HTR-8/SVneo (cell line): ENCODE data around the gene TPBGL.
"Not testable (repeated sequence)": the region's sequence is repeated elsewhere in the genome, so short reads cannot be mapped to it uniquely, and the experiment has no call there.

Experiments used
- DNase-seq: peaks from one replicate; pipeline ENCODE4 v3.0.0; 2011; ENCODE audit warnings: low spot score, mixed read lengths; ENCODE audit not compliant: insufficient read length
- FAIRE-seq: peaks from 2 replicates; lab custom pipeline; 2011; peaks lifted over from hg19 to GRCh38; lab: Jason Lieb, UNC

Gene TPBGL

GRCh38 chr11:75269367-75269660 lies 28.7 kb downstream of the TPBGL start:
- no peak for FAIRE-seq
- DNase-seq = no peak

DNA sequence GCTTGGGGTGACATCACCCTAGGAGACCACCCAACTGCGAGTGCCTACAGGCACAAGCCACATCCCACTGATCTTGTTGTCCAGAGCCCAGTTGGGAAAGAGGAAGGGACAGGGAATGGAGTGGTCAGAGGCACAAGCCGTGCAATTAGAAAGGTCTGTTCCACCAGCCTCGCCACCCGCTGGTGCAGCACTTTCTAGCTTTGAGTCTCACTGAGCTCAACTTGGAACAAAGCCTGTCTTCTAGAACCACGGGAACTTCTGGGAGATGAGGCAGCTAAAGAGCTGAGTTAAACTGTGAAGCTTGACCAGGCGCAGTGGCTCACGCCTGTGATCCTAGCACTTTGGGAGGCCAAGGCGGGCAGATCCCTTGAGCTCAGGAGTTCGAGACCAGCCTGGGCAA lies 29.3 kb downstream of the TPBGL start:
- FAIRE-seq (no peak), DNase-seq (no peak)

DNA sequence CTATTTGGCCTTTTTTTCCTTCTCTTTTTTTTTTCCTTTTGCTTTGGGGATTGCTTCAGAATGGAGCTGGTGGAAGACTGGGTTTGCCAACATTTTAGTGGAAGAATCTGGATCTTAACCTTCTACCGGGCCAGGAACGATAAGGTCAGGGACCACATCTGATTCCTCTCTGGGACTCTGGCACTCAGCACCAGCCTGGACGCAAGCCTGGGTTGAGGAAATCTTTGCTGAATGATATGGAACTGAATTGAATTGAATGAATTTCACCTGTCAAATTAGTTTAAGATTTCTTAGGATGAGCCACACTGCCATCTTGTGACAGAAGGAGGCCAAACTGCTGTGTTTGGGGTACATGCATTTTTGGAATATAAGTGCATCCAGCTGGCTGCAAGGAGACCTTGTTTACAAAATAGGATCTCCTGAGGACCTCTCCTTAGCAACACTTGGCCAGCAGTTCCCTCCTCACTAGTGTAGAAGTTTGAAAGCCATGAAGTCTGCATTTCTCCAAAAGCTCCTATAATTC lies 30.4 kb downstream of the TPBGL start:
- peak; percentile 38 for FAIRE-seq
- peak; percentile 48 for DNase-seq

GRCh38 chr11:75271730-75272129 lies 31.2 kb downstream of the TPBGL start:
- no peak for DNase-seq
- FAIRE-seq = no peak

DNA sequence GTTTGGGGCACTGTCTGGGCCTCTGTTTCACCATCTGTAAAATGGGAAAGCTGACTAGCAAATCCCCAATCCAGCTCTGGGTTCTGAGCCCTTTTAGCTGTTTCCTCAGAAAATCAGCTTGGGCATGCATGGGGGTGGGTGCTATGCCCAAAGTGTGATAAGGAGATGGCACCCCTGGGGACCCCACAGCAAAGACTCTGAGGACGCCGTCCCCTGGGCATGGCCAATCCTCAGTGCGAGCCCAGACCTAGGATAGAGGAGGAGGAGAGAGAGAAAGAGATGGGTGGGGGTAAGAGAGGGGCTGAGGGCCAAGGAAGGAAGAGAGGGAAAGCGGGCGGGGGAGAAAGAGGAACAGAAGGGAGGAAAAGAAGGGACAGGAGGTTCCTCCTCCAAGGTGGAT lies 31.8 kb downstream of the TPBGL start:
- FAIRE-seq = no peak

GRCh38 chr11:75272821-75273301 lies 32.3 kb downstream of the TPBGL start:
- FAIRE-seq (no peak), DNase-seq (no peak)

More for the DNA sequence above, 31.8 kb downstream of the TPBGL start:
- DNase-seq = no peak

GRCh38 chr11:75273411-75274391 lies 33.1 kb downstream of the TPBGL start:
- no peak for FAIRE-seq

GRCh38 chr11:75274716-75275115 lies 34.1 kb downstream of the TPBGL start:
- FAIRE-seq = not testable (repeated sequence)

More at GRCh38 chr11:75273411-75274391, 33.1 kb downstream of the TPBGL start:
- DNase-seq = no peak

DNA sequence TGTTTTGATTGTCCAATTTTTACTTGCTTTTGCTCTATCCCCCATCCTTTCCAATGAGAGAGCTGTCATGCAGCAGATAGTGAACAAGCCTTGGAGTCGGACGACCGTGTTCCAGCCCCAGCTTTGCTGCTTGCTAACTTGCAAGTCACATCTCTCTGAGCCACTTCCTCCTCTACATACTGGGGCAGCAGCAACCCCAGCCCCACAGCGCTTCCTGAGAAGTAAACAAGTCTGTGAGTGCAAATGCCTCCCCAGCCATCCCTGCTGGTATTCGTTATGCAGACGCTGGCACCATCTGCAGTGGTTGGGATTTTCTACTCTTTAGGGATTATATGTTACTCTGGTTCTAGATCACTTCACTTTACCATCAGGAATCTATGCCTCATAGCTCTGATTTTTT lies 35.0 kb downstream of the TPBGL start:
- FAIRE-seq = no peak
- no peak for DNase-seq

More at GRCh38 chr11:75274716-75275115, 34.1 kb downstream of the TPBGL start:
- DNase-seq = not testable (repeated sequence)

- FAIRE-seq = no peak
Observed at GRCh38 chr11:75276186-75276585, 35.6 kb downstream of the TPBGL start.

DNA sequence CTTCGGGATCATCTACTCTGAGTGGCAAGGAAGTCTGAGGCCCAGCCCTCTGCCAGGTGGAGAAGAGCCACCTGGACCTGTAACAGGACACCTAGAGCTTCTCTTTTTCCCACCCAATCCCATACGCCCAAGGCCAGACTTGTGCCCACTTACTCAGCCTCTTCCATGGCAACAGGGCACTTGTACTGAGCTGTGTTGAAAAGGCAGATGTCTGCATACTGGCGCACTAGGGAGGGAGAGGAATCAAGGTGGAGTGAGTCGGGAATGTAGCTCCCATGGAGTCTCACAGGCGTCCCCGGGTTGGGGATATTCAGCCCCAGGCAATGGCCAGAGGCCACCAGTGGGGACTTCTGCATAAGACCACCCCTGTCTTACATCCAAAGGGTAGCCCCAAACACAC lies 36.1 kb downstream of the TPBGL start:
- no peak for FAIRE-seq
- DNase-seq = no peak

More at GRCh38 chr11:75276186-75276585, 35.6 kb downstream of the TPBGL start:
- DNase-seq = no peak

DNA sequence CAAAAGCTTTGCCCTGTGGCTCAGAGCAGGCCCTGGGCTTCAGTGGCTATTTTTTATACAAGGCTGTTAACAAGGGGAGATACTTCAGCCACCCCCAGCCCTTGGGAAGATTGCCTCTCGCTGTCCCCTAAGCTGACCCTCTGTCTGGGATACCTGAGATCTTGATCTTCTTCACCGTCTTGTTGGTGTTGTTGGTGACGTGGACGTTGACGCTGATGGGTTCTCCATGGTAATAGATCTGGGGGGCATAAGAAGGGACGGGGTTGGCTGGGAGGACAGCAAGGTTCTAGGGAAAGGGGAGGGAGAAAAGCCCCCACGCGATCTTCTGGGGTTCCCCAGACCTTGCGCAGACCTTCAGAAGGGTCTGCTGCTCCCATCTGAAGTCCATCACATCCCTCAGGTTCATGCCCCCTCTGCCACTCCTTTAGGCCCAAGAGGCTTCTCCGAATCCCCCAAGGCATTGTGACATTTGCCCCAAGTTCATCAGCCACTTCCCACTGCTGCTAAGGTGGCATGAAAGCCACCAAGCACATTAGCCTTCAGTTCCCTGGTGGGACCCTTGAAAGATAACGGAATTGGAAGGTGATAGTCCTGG lies 36.7 kb downstream of the TPBGL start:
- no peak for DNase-seq
- FAIRE-seq = no peak

DNA sequence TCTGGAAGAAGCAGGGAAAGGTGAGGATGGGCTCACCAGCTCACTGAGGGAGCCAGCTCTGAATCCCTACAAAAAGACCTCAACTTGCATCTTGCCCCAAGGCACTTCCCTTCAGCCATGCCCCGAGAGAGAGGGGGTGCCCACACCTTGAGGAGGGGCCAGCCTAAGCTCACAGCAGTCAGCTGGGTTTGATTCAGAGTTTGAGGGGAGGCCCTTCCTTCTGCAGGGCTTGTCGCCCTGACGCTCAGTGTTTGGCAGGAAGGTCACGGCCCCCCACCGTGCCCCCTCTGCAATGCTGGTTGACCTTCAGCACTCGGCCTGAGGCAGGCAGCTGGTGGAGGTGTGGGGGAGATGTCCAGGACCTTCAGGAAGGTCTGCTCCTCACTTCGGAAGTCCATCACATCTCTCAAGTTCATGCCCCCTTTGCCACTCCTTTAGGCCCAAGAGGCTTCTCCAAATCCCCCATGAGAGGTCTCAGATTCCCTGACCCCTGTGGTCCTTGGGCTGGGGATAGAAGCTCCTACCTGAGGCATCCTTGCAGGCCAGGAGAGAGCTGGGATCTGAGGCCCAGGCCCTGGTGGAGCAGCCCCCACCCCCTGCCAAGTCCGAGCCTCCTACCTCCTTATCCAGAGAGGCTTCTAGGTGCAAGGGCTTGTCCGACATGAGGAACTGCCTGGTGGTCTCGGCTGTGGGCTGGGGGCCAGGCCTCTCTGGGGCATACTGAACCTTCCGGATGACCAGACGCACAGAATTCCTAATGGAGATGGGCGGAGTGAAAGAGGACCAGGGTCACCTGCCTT lies 37.6 kb downstream of the TPBGL start:
- FAIRE-seq = no peak
- DNase-seq = no peak

GRCh38 chr11:75279273-75279672 lies 38.7 kb downstream of the TPBGL start:
- no peak for DNase-seq
- no peak for FAIRE-seq

GRCh38 chr11:75280227-75280701 lies 39.7 kb downstream of the TPBGL start:
- peak; percentile 96 for DNase-seq
- peak; percentile 98 for FAIRE-seq

GRCh38 chr11:75280770-75281468 lies 40.3 kb downstream of the TPBGL start:
- FAIRE-seq (no peak), DNase-seq (no peak)

DNA sequence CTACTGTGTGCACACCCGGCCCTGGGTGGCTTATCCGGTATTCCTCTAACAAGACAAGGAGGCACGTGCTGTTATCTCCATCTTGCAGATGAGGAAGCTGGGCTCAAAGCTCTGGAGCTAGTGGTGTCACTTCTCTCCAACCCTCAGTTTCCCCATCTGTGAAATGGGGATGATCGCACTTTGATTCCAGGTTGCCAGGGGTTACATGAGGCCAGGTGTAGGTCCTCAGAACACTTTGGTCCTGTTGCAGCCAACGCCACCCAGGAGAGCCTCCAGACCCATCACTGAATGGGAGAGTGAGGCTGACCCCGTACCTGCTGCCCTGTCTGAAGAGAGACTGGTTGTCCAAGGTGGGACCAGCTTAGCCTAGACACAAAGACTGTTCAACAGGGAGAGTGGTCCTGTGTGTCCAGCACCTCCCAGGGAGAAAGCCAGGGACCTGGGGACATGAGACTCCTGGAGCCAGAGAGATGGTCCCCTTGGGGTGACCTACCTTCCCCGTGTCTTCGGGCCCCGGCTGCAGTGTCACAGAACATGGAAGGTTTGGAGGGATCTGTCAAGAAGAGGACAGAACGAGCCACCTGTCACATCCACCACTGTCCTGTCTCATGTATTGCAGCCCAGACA lies 41.0 kb downstream of the TPBGL start:
- FAIRE-seq = no peak
- DNase-seq = no peak

DNA sequence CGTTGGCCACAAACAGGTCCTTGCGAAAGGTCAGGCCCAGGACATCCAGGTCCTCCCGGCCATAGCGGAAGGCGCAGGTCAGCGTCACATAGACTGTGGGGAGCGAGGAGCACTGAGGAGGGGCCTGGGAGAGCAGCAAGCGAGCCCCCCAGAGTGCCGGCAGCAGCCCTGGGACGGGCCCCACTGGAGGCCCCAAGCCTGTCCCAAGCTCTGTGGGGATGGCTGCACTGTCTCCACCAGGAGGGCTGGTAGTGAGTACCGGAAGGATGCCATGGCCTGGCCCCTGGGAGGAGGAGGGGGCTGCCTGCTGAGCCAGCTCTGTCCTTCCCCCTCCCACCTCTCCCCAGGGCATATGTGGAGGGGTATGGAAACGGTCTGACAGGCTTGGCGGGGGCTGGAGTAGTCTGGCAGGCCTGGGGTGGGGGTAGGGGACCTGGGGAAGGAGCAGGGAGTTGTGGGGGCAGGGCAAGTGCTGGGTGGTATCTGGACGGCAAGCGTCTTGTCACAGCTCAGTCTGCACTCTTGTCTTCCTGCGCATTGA lies 42.9 kb downstream of the TPBGL start:
- no peak for DNase-seq
- no peak for FAIRE-seq
